ENCODE measurements around the gene KRTAP13-3.

- no peak for TF ChIP-seq BCL3 (IDR thresholded peaks at IDR 0.05; ENCODE audit: borderline replicate concordance, insufficient read depth, low read depth, low read length, poor library complexity, severe bottlenecking)
- TF ChIP-seq TAF1 (IDR thresholded peaks at IDR 0.05; ENCODE audit: borderline replicate concordance, low read depth, low read length): no peak
- TF ChIP-seq SP1 (IDR thresholded peaks at IDR 0.05; ENCODE audit: low read depth, low read length): no peak
- TF ChIP-seq MAX (IDR thresholded peaks at IDR 0.05; ENCODE audit: low read depth, low read length): no peak
- no peak for TF ChIP-seq PBX3 (IDR thresholded peaks at IDR 0.05; ENCODE audit: insufficient replicate concordance, low read depth, low read length)
- no peak for TF ChIP-seq CTCF (IDR thresholded peaks at IDR 0.05 in 2 of 3, conservative IDR thresholded peaks at IDR 0.05 in 1 of 3; ENCODE audit: control insufficient read depth in 2 of 3, extremely low read depth in 1 of 3, insufficient read depth in 1 of 3, low read depth in 3 of 3, low read length in 3 of 3)
These were observed 34.2 kb downstream of the KRTAP13-3 start for GRCh38 chr21:30391492-30392025.
